ENCODE results near the gene PRKAG1.
A peak's percentile ranks its signal among the peaks of the same experiment; 100 is the strongest.

Gene PRKAG1

GRCh38 chr12:48990552-48990951, 28.0 kb downstream of the PRKAG1 start:
- Histone ChIP-seq H3K4me3 (ENCODE audit: low read depth, low read length) (no peak overlapping the region), H3K36me3 (replicated peaks) (no peaks in the 10 kb centered on the region), H3K27me3 (replicated peaks) (peaks cover 30% of the 10 kb centered on the region), H3K27ac (no peak overlapping the region)
- no peak for TF ChIP-seq CTCF (IDR thresholded peaks at IDR 0.05; ENCODE audit: low read depth, low read length, missing control alignments)
- in situ Hi-C loops (cut with HindIII; ENCODE audit: low pct_ligation_motif_present, low sequenced_read_pairs) = no loop called here
- DNase-seq = no peak

- in situ Hi-C loops (cut with HindIII; ENCODE audit: low pct_ligation_motif_present, low sequenced_read_pairs) = no loop called here
- peaks cover 49% of the 10 kb centered on the region for H3K27me3 ChIP-seq (replicated peaks)
These were observed 30.4 kb downstream of the PRKAG1 start for GRCh38 chr12:48988030-48988649.

GRCh38 chr12:48986720-48987291, 31.8 kb downstream of the PRKAG1 start:
- H3K27me3 ChIP-seq (replicated peaks) = peaks cover 61% of the 10 kb centered on the region
- in situ Hi-C loops (cut with HindIII; ENCODE audit: low pct_ligation_motif_present, low sequenced_read_pairs) = no loop called here
- no peak for TF ChIP-seq CTCF (IDR thresholded peaks at IDR 0.05; ENCODE audit: low read depth, low read length, missing control alignments)
- no peaks in the 10 kb centered on the region for H3K36me3 ChIP-seq (replicated peaks)
- DNase-seq = no peak
- no peak overlapping the region for H3K4me3 ChIP-seq (ENCODE audit: low read depth, low read length)
- no peak overlapping the region for H3K27ac ChIP-seq

More at GRCh38 chr12:48988030-48988649, 30.4 kb downstream of the PRKAG1 start:
- no peaks in the 10 kb centered on the region for H3K36me3 ChIP-seq (replicated peaks)
- peak; percentile 41 for DNase-seq
- no peak overlapping the region for H3K4me3 ChIP-seq (ENCODE audit: low read depth, low read length)
- H3K27ac ChIP-seq = no peak overlapping the region
- TF ChIP-seq CTCF (IDR thresholded peaks at IDR 0.05; ENCODE audit: low read depth, low read length, missing control alignments) = peak; percentile 96

- Histone ChIP-seq H3K36me3 (replicated peaks) (no peaks in the 10 kb centered on the region), H3K27me3 (replicated peaks) (peaks cover 70% of the 10 kb centered on the region), H3K27ac (no peak overlapping the region), H3K4me3 (ENCODE audit: low read depth, low read length) (no peak overlapping the region)
- in situ Hi-C loops (cut with HindIII; ENCODE audit: low pct_ligation_motif_present, low sequenced_read_pairs) = no loop called here
- DNase-seq = no peak
- no peak for TF ChIP-seq CTCF (IDR thresholded peaks at IDR 0.05; ENCODE audit: low read depth, low read length, missing control alignments)
These were observed 32.7 kb downstream of the PRKAG1 start for GRCh38 chr12:48985901-48986300.

- no peaks in the 10 kb centered on the region for H3K36me3 ChIP-seq (replicated peaks)
- DNase-seq = no peak
- H3K4me3 ChIP-seq (ENCODE audit: low read depth, low read length) = no peak overlapping the region
- in situ Hi-C loops (cut with HindIII; ENCODE audit: low pct_ligation_motif_present, low sequenced_read_pairs) = no loop called here
- peaks cover 74% of the 10 kb centered on the region for H3K27me3 ChIP-seq (replicated peaks)
- no peak for TF ChIP-seq CTCF (IDR thresholded peaks at IDR 0.05; ENCODE audit: low read depth, low read length, missing control alignments)
- H3K27ac ChIP-seq = no peak overlapping the region
These were observed 33.1 kb downstream of the PRKAG1 start for GRCh38 chr12:48985475-48985897.
